GM12801 (cell line): ENCODE measurements around the gene ETV6.

Experiments
- TF ChIP-seq, protein P1 (sequence below): IDR thresholded peaks from one replicate; pipeline ENCODE4 v1.5.1; 2011; ENCODE audit warnings: control low read depth; ENCODE audit not compliant: insufficient read length; ENCODE audit errors: extremely low read depth

Gene ETV6

DNA sequence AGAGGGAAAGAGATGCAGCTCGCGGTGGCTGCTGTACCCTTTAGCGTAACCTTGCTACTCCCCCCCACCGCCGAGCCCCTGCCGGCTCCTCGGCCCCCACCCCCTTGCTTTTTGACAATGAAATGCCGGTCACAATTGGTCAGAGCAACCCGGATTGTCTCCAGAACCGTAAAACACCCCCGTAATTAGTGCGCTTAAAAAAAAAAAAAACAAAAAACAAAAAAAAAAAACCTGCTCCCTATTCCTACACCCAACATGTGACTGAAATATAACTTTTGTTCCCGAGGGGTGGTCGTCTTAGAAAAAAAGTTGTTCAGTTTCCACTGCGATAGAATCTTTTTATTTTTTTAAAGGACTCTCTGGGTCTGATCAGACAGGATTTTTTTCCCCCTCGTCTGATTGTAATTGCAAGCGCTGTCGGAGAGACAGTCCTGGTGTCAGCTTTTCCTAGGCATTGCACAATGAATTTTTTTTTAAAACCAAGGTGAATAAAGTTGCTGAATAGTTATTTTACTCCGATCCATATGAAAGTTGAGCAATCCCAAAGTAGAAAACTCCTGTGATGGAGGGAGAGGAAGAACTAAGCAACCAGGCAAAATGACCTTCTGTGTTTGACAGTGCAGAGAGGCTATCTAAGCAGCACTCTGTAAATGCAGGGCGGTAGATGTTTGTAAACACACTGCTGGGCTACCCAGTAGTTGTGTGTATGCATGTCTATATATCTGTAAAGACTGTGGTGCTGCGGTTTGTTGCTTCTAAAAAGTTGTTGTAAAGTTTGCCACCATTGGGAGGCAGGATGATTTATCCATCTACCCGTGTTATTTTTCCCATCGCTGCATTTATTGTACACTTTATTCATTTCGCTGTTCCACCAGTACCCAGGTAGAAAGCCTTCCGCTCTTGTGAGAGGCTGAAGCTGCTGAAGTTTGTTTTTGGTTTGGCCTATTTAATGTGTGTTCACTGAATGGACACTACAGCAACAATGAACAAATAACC lies 1.1 kb downstream of the ETV6 start:
- TF ChIP-seq, protein P1, sequence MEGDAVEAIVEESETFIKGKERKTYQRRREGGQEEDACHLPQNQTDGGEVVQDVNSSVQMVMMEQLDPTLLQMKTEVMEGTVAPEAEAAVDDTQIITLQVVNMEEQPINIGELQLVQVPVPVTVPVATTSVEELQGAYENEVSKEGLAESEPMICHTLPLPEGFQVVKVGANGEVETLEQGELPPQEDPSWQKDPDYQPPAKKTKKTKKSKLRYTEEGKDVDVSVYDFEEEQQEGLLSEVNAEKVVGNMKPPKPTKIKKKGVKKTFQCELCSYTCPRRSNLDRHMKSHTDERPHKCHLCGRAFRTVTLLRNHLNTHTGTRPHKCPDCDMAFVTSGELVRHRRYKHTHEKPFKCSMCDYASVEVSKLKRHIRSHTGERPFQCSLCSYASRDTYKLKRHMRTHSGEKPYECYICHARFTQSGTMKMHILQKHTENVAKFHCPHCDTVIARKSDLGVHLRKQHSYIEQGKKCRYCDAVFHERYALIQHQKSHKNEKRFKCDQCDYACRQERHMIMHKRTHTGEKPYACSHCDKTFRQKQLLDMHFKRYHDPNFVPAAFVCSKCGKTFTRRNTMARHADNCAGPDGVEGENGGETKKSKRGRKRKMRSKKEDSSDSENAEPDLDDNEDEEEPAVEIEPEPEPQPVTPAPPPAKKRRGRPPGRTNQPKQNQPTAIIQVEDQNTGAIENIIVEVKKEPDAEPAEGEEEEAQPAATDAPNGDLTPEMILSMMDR, result no peak

DNA sequence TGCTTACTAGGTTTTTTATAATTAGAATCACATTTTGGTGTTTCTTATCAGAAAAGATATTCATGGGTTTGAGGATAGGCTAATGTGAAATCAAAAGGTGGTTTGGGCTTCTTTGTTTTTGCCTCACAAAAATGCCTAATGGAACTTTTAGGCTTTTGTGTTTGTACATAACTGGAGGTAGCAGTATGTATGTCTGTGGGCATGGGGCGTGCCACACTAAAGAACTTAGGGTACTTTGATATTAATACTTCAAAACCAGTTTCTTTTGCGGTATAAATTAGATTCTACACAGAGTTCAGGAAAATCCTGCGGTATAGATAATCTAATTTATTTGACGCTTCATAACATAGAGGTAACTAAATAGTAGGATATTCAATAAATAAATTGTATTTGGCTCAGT lies 1.9 kb downstream of the ETV6 start:
- TF ChIP-seq, protein P1, result no peak

DNA sequence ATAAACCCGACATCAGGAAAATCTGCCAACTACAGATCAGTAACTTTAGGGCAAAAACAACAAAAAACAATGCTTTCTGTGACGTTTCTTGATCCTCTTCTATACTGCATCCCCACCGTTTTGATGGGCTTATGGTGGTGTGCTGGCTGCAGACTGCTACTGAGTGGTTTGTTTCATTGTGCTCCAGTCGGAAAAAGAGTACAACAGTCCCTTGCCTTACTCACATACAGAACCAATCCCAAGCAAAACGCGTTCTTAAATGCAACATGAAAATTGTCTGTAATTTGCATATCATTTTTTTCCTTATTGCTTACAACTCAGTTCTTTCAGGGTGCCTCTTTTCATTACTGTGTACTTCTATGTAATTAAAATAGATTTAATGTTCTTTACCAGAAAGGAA lies 2.3 kb downstream of the ETV6 start:
- TF ChIP-seq, protein P1, result no peak

DNA sequence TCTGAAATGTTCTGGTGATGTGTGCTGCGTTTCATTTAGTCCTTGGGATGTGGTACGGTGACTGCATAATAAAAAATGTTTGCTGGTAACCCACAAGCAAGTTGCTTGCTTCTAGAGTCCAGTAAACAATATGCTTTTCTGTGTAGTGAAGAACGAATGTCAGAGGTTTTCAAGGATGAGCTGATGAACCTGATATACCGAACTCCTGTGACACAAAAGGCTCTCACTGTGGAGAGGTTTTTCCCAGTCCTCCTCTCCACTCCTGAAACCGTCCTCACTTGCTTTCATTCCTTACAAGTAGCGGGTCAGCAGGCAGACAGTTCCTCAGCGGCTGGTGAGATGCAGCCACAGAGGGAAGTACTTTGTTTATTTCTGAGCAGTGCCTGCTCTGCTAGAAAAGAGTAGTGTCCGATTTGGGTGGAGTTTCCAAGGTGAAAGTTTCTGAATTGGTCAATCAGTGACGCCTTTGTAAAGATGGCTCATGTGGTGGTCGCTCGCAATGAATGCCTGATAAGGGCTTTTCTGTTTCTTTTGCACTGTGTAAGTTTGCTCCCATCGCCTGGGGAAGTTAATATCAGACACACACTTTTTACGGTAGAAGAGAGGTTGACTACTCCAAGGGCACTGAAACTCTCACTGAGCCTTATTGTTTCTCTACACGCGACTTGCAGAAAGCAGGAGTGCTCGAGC lies 3.0 kb downstream of the ETV6 start:
- TF ChIP-seq, protein P1, result no peak

DNA sequence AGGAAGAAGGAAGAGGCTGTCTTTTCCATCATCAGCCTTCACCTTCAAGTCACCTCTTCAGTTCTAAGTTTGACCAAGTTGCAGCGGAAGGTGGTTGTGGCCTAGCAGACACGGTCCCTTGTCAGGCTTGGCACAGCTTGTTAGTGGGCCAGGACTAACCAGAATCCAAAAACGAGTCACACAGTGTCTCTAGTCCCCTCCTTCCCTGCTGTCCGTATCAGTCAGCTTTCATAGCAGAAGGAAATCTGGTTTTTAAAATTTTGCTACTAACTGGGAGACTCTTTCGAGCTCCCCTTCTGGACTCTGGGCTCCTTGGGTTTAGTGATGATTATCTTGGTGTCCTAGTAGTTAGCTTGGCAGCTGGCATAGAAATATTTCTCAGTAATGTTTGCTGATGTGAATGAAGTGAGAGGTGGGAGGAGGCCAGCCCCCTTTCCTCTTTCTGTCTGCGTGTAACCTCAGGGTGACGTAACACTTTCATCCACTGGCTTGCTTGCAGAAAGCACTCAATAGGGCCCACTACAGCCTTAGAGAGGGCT lies 3.8 kb downstream of the ETV6 start:
- TF ChIP-seq, protein P1, result no peak

DNA sequence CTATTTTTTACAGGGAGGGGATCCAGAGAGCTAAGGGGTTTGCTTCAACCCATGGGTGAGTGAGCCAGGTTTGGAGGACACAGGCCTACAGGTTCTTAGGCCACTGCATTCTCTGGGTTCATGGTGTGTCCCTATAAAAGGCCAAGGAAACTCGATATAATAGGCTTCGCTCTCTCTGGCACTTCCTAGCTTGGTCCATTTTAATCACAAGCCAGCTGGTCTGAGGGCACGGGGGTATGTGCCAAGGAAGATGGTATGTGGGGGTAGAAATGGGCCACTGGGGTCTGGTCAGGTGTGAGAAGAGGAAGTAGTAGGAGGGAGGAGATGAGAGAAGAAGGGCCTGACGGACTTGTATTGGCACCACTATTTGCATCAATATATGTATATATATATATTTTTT lies 4.9 kb downstream of the ETV6 start:
- TF ChIP-seq, protein P1, result no peak

DNA sequence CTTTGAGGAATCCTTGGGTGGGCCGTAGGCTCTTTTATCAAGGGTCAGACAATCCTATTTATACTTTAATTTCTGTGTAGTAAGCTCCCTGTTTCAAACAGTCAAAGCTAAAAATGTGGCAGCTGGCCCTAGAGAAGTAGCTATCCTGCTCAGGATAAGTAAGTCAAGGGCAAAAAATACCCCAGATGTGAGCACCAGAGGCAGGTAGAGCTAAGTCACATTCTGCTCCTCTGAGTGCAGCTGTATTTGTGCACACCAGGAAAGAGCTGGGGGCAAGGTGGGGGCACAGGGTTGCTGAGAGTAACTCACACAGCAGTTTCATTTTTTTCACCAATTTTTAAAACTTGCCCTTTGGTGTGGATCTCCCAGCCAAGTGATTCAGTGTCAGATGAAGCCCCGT lies 5.3 kb downstream of the ETV6 start:
- TF ChIP-seq, protein P1, result no peak
